NCI-H82 treated with DMSO at 0.1 percent for 48 hours (cell line): Measurements from ENCODE around the gene C6orf52.
"Not testable (repeated sequence)": the region's sequence is repeated elsewhere in the genome, so short reads cannot be mapped to it uniquely, and the experiment has no call there.

Experiments used
- DNase-seq: peaks from one replicate; lab custom pipeline; 2025; ENCODE audit not compliant: unreplicated experiment; lab: John Stamatoyannopoulos, UW

The C6orf52 gene

DNA sequence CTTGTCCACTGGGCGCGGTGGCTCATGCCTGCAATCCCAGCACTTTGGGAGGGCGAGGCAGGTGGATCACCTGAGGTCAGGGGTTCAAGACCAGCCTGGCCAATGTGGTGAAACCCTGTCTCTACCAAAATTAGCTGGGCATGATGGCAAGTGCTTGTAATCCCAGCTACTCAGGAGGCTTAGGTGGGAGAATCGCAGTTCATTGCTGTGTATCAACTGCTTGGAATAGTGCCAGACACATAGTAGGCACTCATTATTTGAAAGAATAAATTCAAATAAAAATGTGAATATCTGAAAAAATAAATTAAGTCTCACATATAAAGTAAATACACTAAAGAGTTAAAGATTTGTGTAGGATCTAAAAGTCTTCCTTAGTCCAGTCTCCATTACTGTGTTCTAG is 2.2 kb upstream of the C6orf52 start:
- no peak for DNase-seq

GRCh38 chr6:10695086-10695657 is 756 bp upstream of the C6orf52 start:
- no peak for DNase-seq

- no peak for DNase-seq
Measured at GRCh38 chr6:10692965-10693538, 1.4 kb downstream of the C6orf52 start.

DNA sequence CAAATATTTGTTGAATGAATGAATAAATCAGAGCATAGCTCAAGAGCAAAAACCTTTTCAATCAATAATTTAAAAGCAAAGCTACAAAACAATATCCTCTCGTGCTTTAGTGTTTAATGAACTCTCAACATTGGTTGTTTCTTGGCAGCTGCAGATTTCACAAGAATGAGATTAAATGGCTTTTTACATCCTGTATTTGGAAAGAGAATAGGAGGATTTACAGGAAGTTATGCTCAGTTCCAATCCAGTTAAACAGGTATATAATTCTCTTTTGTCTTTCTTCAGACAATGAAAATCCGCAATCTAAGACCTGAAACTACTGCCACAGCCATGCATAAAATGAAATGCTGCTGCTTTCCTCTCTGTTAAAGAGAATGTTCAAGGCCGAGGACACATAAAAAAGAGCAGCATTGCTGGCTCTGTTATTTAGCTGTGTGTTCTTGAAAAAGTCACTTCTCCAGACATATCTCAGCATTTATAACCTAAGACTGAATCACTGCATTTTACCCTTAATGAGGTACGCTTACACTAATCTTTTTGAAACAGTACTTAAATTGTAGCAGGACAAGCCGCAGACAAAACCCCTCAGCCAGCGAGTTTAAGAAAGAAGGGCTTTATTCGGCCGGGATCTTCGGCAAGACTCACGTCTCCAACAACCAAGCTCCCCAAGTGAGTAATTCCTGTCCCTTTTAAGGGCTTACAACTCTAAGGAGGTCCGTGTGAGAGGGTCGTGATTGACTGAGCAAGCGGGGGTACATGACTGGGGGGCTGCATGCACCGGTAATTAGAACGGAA is 3.6 kb downstream of the C6orf52 start:
- DNase-seq, result no peak

- DNase-seq, result no peak
Measured at GRCh38 chr6:10687582-10687981, 6.8 kb downstream of the C6orf52 start.

GRCh38 chr6:10686901-10687300 is 7.5 kb downstream of the C6orf52 start:
- DNase-seq, result no peak

DNA sequence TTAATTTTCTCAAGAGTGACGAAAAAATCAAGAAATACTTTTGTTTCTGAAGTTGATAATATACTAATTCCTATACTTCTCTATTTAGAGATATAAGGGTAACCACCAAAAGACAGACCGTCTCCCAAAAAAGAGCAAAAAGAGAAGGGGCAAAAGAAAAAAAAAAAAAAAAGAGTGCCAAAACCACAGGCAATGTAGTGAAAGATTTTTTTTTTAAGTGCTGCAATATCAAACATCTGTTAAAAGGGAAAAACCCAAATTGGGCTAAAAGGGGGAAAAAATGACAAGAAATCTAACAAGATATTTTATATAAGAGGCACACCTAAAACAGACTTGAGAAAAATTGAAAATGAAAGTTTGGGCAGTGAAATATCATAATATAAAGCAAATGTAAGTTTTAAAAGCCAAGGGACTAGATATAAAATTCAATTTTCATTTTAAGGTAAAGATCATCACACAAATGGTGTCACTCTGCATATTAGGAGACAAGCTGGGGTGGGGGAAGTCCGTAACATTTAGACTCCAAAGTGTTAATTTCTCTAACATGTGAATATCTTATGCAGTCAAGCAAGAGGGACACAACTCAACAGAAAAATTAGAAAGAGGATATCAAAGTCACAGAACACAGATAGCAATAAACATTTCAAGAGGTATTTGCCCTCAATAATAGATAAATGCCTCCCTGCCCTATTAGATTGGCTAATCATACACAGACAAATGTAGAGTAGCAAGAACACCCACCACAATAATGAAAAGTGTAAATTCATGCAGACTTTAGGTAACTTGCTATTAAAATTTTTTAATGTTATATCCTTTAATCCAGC is 9.1 kb downstream of the C6orf52 start:
- no peak for DNase-seq

GRCh38 chr6:10684618-10685017 is 9.8 kb downstream of the C6orf52 start:
- no peak for DNase-seq

GRCh38 chr6:10682355-10682988 is 11.9 kb downstream of the C6orf52 start:
- DNase-seq, result no peak

- no peak for DNase-seq
Measured at GRCh38 chr6:10681795-10682194, 12.6 kb downstream of the C6orf52 start.

GRCh38 chr6:10678456-10678855 is 16.0 kb downstream of the C6orf52 start:
- no peak for DNase-seq

GRCh38 chr6:10676403-10676802 is 18.0 kb downstream of the C6orf52 start:
- no peak for DNase-seq

GRCh38 chr6:10668126-10668917 is 26.1 kb downstream of the C6orf52 start:
- DNase-seq, result no peak

GRCh38 chr6:10665595-10665994 is 28.8 kb downstream of the C6orf52 start:
- not testable (repeated sequence) for DNase-seq

GRCh38 chr6:10662742-10663141 is 31.7 kb downstream of the C6orf52 start:
- no peak for DNase-seq

- DNase-seq, result no peak
Measured at GRCh38 chr6:10662207-10662606, 32.2 kb downstream of the C6orf52 start.

GRCh38 chr6:10660431-10661191 is 33.8 kb downstream of the C6orf52 start:
- DNase-seq, result not testable (repeated sequence)

DNA sequence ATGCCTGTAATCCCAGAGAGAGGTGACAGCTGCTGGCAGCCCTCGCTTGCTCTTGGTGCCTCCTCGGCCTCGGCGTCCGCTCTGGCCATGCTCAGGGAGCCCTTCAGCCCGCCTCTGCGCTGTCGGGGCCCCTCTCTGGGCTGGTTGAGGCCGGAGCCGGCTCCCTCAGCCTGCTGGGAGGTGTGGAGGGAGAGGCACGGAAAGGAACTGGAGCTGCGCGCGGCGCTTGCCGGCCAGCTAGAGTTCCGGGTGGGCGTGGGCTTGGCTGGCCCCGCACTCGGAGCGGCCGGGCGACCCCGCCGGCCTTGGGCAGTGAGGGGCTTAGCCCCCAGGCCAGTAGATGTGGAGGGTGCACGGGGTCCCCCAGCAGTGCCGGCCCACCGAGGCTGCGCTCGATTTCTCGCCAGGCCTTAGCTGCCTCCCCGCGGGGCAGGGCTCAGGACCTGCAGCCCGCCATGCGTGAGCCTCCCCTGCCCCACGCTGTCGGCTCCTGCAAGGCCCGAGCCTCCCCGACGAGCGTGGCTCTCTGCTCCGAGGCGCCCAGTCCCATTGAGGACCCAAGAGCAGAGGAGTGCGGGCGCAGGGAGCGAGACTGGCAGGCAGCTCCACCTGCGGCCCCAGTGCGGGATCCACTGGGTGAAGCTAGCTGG is 34.6 kb downstream of the C6orf52 start:
- no peak for DNase-seq
